Activated T-cell treated with anti-CD3 and anti-CD28 coated beads for 1 hour (primary cell): ENCODE results near the gene KRT16.
"Not testable (repeated sequence)": the region's sequence is repeated elsewhere in the genome, so short reads cannot be mapped to it uniquely, and the experiment has no call there.

Experiments used
- DNase-seq: peaks from one replicate; pipeline ENCODE4 v3.0.0-alpha.2; 2020; ENCODE audit warnings: low read depth

Gene KRT16

DNA sequence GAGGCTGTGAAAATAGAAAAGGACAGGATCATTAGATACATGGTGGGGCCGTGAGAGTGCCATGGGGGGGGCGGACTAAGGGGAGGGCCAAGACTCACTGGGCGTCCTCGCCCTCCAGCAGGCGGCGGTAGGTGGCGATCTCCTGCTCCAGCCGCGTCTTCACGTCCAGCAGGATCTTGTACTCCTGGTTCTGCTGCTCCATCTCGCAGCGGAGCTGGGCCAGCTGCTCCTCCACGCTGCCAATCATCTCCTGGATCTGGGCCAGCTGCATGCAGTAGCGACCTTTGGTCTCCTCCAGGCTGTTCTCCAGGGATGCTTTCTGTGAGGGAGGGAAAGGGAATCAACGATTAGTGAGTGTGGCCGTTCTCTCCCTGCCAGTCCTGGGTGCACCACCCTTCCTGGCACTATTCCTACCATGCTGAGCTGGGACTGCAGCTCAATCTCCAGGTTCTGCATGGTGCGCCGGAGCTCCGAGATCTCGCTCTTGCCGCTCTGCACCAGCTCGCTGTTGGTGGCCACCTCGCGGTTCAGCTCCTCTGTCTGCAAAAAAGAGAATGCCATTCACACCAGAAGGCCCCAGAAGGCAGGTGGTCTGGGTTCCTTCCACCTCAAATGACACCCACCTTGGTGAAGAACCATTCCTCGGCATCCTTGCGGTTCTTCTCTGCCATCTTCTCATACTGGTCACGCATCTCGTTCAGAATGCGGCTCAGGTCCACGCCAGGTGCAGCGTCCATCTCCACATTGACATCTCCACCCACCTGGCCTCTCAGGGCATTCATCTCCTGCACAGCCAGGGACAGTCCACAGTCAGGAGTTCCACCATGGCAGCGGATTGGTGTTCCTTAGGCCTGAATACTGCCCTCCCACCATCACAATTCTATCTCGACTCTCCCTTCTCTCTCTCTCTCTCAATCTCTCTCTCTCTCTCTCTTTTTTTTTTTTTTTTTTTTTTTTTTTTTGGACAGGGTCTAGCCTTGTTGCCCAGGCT lies 29.1 kb downstream of the KRT16 start:
- DNase-seq: no peak

GRCh38 chr17:41582061-41582968 lies 30.3 kb downstream of the KRT16 start:
- DNase-seq: not testable (repeated sequence)

GRCh38 chr17:41581366-41582060 lies 31.1 kb downstream of the KRT16 start:
- no peak for DNase-seq

DNA sequence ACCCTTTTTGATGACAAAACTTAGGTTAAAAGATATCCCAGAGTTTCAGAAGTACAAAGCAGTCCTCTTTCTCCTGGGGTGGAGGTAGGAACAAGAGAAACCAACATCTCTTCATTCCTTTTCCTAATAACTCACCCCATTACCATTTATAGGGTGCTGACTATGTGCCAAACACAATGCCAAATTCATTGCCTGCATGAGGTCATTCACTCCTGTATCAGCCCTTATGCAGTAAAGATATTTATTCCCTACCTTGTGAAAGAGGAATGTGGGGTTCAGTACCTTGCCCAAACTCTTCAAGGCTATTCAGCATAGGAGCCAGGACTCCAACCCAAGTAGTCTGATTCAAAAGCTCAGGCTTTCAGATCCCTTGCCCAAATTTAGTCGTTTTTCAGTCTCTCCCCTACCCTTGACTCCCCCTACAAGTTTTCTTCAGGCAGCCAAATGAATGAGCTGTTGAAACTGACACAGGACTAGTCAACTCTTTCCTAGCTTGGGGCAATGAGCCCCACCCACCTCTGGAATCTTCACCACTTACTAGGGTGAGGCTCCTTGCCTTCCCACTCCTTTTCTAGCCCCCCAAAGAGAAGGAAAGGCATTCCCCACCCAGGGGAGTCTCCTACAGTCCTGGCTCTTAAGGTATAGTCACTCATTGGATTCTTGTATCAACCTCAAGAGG lies 31.7 kb downstream of the KRT16 start:
- no peak for DNase-seq

DNA sequence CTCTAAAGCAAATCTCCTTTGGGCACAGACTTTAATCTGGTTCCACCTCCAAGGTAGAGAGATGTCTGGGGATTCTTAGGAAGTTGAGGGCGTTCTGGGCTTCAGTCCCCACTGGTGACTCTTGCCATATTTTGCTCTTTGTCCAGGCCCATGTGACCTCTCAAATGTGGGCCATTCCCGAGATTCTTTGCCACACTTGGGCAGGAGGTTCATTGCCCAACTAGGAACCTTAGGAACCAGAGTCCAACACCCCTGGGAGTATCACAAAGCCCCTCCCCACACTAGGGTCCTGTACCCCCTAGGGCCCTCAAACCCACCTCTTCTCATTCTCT lies 32.4 kb downstream of the KRT16 start:
- DNase-seq: no peak

GRCh38 chr17:41579484-41580243 lies 32.9 kb downstream of the KRT16 start:
- peak; percentile 20 for DNase-seq

- DNase-seq: no peak
Observed at GRCh38 chr17:41578971-41579370, 33.6 kb downstream of the KRT16 start.

DNA sequence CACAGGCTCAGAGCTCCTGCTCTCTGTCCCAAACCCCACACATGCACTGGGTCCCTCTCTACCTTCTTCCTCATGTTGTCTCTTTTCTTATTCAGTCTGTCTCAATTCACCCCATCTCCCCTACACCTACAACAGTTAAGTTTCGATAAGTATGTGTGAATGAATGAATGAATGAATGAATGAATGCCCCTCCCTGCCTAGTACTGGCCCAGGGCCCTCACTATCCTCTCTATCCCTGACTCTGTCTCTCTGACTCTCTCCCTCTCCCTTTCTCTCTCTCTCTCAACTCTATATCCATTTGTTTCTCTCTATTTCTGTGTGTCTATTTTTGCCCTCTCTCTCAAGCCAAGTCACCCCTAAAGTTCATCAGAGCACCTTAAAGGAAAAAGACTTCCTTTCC lies 34.0 kb downstream of the KRT16 start:
- DNase-seq: no peak

- not testable (repeated sequence) for DNase-seq
Observed at GRCh38 chr17:41576740-41577139, 35.8 kb downstream of the KRT16 start.

GRCh38 chr17:41575336-41575735 lies 37.2 kb downstream of the KRT16 start:
- DNase-seq: no peak

- DNase-seq: no peak
Observed at GRCh38 chr17:41571561-41572434, 40.8 kb downstream of the KRT16 start, which contains the start of gene KRT9. Gene KRT9, minus strand, starts transcription at chr17:41572059. Its CDS starts 67 bp downstream, at chr17:41571992.

DNA sequence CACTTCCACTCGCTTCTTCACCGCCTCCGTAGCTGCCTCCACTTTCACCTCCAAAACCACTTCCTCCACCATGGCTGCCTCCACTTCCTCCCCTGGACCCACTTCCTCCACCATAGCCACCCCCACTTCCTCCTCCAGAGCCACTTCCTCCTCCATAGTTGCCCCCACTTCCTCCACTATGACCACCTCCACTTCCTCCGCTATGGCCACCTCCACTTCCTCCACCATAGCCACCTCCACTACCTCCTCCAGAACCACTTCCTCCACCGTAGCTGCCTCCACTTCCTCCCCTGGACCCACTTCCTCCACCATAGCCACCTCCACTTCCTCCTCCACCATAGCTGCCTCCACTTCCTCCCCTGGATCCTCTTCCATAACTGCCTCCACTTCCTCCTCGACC lies 45.2 kb downstream of the KRT16 start:
- no peak for DNase-seq

DNA sequence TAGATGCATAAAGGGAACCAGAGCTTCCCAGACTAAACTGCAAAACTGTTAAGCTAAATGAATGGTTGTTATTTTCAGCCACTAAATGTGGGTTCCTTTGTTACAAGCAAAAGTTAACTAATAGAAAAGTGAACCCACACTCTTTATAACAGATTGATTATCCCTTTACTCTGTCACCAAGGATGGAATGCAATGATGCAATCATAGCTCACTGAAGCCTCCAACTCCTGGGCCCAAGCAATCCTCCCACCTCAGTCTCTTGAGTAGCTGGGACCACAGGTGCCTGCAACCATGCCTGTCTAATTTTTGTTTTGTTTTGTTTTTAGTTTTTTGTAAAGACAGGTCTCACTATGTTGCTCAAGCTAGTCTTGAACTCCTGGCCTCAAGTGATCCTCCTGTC lies 47.2 kb downstream of the KRT16 start:
- no peak for DNase-seq

DNA sequence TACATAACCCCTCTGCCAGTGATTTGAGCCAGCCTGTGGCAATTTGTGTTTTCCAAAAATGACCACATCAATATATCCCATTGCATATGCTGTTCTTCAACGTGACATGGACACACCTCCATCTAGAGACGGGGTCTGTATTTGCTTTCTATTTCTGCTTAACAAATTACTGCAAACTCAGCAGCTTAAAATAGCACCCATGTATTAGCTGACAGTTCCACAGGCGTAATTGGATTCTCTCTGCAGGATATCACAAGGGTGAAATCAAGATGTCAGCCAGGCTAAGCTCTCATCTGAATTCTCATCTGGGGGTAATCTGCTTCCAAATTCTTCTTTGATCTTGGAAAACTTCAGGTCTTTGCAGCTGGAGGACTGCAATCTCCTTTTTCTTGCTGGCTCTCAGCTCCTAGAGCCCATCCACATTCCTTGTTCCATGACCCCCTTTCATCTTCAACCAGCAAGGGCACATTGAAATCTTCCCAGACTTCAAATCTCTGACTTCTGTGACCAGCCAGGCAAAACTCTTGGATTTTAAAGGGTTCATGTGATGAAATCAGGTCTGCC lies 48.9 kb downstream of the KRT16 start:
- no peak for DNase-seq

- DNase-seq: no peak
Observed at GRCh38 chr17:41561554-41561953, 51.0 kb downstream of the KRT16 start.
